GM18498 (cell line): ENCODE measurements around the gene RAMACL.

ENCODE experiments used
- ATAC-seq: cut with Tn5 transposase; IDR thresholded peaks from one replicate; pipeline ENCODE4 v1.9.1; 2021; ENCODE audit warnings: mild to moderate bottlenecking, moderate library complexity; ENCODE audit not compliant: unreplicated experiment

RAMACL gene

GRCh38 chr6:166580076-166581050 lies 6.1 kb downstream of the RAMACL start:
- ATAC-seq = no peak

DNA sequence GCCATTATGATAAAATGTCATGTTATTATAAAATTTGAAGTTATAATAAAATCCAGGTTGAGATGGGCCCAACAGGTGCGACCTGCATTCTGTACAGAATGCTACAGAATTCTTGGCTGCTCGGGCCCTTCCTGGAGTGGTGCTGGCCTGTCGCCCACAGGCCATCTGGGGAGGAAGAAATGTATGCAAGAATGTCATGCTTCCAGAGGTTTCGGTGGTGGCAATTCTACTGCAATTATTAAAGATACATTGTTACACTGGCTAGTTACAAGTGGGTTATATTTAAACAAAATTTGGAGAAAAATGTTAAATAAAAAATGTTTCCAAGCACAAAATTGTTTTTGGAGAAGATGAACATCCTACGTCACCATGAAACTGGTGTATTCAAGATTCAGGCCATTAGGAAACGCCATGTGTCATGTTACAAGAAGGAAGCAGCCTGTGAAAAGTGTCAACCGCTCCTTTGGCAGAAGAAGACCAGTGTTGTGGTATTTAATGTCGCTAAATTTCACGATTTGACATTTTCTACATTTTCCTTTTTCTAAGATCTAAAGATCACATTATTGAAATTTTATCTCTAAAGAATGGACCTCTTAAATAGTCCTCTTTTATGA lies 7.1 kb downstream of the RAMACL start:
- ATAC-seq = no peak

GRCh38 chr6:166578536-166579236 lies 7.8 kb downstream of the RAMACL start:
- ATAC-seq = no peak

DNA sequence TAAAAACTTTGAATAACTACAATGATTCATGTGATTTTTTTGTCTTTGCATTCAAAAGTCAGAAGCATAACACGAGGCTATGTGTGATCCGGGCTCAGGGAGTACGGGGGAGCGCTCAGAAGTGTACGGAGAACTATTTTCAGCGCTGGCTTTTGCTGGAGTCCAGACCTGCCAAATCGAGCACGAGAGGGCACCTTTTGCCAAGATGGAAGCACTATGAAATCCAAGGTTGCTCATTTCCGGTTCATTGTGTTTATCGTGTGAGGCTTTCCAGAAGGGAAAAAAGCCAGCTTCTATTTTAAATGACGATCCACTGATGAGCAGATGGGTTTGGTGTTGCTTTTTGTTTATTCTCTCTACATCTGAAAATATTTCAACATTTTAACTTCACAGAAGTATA lies 11.3 kb downstream of the RAMACL start:
- ATAC-seq = no peak

DNA sequence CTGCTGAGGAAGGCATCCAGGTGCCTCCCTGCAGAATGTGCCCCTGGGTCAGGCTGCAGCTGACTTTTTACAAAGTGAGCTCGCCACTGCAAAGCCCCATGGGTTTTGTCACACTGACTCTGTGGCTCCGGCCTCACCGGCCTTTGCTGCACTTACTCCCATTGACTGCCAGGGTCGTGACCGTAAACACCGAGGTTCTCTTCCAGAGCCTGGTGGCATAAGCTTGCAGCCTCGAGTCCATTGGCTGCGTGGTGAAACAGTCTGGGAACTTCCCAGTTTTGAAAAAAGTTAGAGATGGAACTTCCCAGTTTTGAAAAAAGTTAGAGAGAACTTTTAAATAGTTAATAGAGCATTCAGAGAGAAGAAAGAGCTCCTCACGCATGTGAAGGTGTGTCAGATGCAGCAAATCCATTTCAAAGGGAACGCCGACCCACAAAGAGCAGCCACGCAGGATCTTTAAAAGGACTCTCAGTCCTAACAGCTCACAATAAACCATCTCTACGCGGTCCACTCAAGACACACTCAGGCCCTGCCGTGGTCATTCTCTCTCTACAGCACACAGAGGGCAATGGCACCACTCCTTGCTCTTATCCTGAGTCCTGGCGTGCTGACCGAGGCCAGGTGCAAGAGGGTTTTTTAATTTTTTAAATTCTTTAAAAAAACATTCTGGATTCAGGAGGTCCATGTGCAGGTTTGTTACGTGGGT lies 12.8 kb downstream of the RAMACL start:
- no peak for ATAC-seq

DNA sequence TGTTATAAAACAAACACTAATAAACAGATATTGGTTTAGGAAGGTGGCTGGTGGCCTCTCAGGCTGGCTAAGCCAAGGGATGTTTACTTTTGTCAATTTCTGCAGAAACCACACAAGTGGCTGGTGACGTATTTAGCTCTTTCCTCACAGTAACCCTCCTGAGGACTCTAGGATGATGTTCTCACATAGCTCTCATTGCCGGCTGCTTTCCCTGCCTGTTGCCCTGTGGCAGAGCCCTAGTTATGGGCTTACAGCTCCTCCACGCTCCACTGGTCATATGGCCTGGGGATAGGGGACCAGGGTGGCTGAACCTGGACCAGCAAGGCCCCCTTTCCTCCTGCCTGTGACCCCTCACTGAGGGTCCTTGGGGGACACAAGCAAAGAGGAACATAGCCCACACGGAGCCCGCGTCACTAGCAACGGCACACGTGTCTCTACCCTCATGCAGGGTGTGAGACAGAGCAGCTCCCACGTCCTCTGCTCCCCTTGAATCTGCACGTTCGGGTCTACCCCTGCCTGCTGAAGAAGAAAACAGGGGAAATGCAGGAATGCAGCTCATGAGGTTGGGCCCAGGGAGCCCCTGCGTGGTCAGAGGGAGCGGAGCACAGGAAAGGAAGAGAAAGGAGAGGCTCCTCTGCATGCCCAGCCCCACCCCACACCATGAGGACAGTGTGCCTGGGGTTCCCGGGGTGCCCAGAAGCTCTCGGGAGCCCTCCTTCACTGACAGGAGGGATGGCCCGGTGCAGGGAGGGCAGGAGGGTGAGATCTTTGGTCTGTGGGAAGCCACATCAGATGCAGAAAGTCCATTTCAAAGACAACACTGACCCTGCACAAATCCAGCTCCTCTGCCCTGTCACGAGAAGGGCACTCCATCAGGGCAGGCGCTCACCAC lies 13.9 kb downstream of the RAMACL start:
- ATAC-seq = no peak

DNA sequence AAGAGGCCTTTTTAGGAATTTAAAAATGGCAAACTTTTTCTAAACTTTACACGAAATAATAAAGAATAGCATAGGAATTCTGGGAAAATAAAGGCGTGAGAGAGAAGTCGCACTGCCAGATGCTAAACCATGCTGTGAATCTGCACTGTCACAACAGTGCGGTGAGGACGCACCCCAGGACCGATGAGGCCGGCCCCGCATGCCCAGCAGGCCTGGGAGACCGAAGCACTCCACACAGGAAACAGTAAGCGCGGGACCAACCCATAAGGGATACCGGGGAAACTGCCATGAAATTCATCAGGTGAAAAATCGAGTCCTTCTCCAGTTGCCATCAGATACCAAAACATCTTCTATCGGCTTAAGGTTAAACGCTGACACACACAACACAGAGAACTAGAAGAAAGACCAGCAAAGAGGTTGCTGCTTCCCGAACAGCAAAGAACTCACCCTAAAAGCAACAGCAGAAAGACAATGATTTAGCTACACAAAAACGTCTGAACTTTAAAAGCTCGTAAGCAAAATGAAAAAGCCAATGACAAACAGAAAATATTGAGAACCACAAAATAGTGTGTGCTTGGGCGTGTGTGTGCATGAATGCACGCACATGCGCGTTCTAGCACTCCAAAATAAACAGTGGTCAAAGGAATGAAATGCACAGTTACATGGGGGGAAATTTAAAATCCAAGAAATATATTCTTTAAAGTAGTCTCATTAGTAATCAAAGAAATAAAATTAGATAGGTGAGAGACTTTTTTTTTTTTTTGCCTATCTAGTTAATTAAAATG lies 15.4 kb downstream of the RAMACL start:
- no peak for ATAC-seq

DNA sequence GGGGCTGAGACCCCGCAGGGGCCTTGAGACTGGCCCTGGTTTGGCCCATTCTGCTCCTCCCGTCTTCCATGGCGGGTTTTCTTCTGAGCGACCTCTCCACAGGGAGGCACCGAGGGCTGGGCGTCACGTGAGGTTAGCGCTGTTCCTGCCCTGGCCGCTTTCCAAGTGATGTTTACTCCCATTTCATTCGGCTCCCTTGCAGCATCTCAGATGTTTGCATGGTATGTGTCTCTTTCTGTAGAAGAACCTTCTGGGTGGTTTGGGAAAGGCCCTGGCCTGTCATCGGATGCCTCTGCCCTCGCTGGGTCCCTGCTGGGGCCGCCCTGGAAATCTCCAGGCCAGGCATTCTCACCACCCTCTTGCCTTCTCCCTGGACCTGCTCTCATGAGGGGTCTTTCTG lies 17.3 kb downstream of the RAMACL start:
- no peak for ATAC-seq

DNA sequence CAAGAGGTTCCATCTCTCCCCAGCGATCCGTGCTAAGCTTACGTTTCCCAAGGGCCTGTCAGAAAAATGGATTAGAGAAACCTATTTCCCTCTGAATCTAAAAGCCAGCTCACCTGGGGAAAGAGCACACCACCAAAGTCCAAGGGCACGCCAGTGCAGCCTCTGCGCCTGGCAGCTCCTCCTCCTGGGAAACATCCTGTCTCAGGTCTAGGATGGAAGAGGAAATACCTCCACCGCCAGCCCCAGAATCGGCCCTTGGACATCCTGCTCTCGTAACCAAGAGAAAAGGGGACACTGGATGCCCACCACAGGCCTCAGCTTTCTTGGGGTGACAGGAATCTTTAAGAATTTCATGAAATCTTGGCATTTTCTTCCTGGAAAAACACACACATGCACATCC lies 18.7 kb downstream of the RAMACL start:
- ATAC-seq = no peak

- no peak for ATAC-seq
Observed at GRCh38 chr6:166567107-166567506, 19.4 kb downstream of the RAMACL start.

DNA sequence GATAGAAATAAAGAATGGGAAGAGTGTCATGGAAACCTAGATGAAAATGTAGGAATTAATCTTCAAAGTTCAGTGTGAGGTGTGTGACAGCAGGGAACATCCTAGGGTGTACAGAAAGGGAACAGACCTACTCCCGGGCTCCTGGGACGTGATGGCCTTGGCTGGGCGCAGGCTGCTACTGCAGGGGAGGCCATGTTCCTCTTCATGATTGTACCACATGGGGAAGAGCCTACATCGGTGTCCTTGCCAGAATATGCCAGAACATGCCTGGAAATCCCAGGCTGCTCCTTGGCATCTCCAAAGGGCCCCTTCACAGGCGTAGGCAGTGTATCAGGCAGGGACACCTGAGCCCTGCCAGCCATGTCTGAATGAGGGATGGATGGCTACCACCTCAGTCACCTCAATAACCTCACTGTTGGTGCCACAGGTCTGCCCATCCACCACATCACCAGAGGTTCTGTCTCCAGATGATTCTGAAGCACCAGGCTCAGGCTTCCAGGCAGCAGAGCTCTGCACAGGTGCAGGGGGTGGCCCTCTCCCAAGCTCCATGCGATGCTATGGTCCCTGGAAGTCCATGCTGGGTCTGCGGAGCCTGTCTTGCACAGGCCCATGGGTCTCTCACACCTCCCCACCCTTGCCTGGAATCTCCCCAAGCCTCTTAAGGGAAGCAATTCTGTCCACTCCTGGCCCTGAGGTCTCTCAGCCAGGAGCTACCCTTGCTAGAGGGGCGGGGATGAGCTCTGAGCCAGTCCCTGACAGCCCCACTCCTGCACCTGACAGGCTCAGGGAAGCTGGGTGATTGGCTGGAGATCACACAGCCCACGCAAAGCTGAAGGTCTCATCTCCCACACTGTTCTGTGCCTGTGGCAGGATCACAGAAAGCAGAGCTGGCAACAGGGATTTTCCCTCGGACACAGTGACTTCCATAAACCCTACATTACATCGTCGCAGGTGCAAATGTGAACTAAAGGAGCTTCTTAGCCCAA lies 20.2 kb downstream of the RAMACL start:
- no peak for ATAC-seq

GRCh38 chr6:166565084-166565967 lies 21.2 kb downstream of the RAMACL start:
- no peak for ATAC-seq

GRCh38 chr6:166563805-166564204 lies 22.7 kb downstream of the RAMACL start:
- ATAC-seq = no peak

GRCh38 chr6:166563200-166563599 lies 23.3 kb downstream of the RAMACL start:
- ATAC-seq = no peak

DNA sequence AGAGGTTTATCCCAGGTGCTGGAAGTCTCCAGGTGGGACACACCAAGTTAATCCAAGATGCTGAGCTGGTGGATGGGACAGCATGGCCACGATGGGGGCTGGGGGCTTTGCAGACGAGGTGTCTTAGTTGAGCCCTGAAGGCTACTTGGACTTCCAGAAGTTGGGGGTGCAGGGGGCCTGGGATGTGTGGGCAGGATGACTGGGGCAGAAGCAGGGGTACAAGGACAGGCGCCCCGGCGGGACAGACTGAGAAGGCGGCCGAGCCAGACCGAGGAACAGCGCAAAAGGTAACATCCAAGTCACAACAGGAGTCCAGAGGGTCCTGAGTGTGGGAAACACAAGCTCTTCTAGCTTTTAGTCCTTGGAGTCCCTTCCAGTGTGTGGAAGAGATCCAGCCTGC lies 23.8 kb downstream of the RAMACL start:
- no peak for ATAC-seq

- ATAC-seq = no peak
Observed at GRCh38 chr6:166561771-166562359, 24.6 kb downstream of the RAMACL start.

- no peak for ATAC-seq
Observed at GRCh38 chr6:166560222-166560621, 26.3 kb downstream of the RAMACL start.
